Measurements from ENCODE around the gene FAM170B. TPM values are rescaled to one million over a fixed set of nuclear protein-coding genes. Genes with fewer than 3 reads are reported as not detected.
A peak's percentile ranks its signal among the peaks of the same experiment; 100 is the strongest.

Gene FAM170B
- total and polyA plus RNA-seq, 9 of the 15 experiments (the other 6 are each of a cell fraction or from before 2014, with no cell fraction given): 0.11 to 0.21 TPM; not detected in 7

- TF ChIP-seq ZSCAN29 (IDR thresholded peaks at IDR 0.05) (0 out of 2 replicates have a peak, but pooled peaks have one; percentile 19), SP1 (CRISPR knock-in tag; IDR thresholded peaks at IDR 0.05) (no peak), FOXJ3 (CRISPR knock-in tag; IDR thresholded peaks at IDR 0.05) (no peak), RCOR1 (IDR thresholded peaks at IDR 0.05; ENCODE audit: borderline replicate concordance in 1 of 2, low read depth in 2 of 2, low read length in 2 of 2) (peak in 1 of 2 experiments; percentile 64; a peak in 3 of 4 replicates), NUFIP1 (IDR thresholded peaks at IDR 0.05; ENCODE audit: partially characterized antibody) (no peak), HOMEZ (CRISPR knock-in tag; IDR thresholded peaks at IDR 0.05) (no peak), MCM7 (IDR thresholded peaks at IDR 0.05) (no peak), PPARD (CRISPR knock-in tag; IDR thresholded peaks at IDR 0.05) (no peak), ZNF717 (CRISPR knock-in tag; IDR thresholded peaks at IDR 0.05) (no peak), EZH2 (IDR thresholded peaks at IDR 0.05; ENCODE audit: borderline replicate concordance, low read depth, low read length) (no peak), ZNF274 (IDR thresholded peaks at IDR 0.05; ENCODE audit: borderline replicate concordance, low read depth, low read length) (no peak), TCFL5 (CRISPR knock-in tag; conservative IDR thresholded peaks at IDR 0.05) (no peak), ZNF398 (CRISPR knock-in tag; IDR thresholded peaks at IDR 0.05) (no peak), RHOXF2B (CRISPR knock-in tag; conservative IDR thresholded peaks at IDR 0.05) (no peak), FOXK1 (CRISPR knock-in tag; IDR thresholded peaks at IDR 0.05; ENCODE audit: borderline replicate concordance) (no peak), ZNF561 (CRISPR knock-in tag; conservative IDR thresholded peaks at IDR 0.05) (no peak), ARID3A (IDR thresholded peaks at IDR 0.05; ENCODE audit: borderline replicate concordance, low read depth, low read length) (no peak), SMAD2 (IDR thresholded peaks at IDR 0.05; ENCODE audit: low read depth, low read length) (no peak), HNRNPL (IDR thresholded peaks at IDR 0.05; ENCODE audit: low read depth, low read length) (no peak), ZNF232 (CRISPR knock-in tag; IDR thresholded peaks at IDR 0.05) (no peak), POU5F1 (IDR thresholded peaks at IDR 0.05; ENCODE audit: borderline replicate concordance, low read depth, low read length, partially characterized antibody) (no peak)
- TF ChIP-seq, protein P1, sequence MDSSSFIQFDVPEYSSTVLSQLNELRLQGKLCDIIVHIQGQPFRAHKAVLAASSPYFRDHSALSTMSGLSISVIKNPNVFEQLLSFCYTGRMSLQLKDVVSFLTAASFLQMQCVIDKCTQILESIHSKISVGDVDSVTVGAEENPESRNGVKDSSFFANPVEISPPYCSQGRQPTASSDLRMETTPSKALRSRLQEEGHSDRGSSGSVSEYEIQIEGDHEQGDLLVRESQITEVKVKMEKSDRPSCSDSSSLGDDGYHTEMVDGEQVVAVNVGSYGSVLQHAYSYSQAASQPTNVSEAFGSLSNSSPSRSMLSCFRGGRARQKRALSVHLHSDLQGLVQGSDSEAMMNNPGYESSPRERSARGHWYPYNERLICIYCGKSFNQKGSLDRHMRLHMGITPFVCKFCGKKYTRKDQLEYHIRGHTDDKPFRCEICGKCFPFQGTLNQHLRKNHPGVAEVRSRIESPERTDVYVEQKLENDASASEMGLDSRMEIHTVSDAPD (CRISPR knock-in tag; IDR thresholded peaks at IDR 0.05): no peak
These were observed 49.0 kb upstream of the FAM170B start (continued) for GRCh38 chr10:49182776-49183175.

All from K562 (cell line).